Loucy (cell line): ENCODE results near the gene DNAH17.

ENCODE experiments used
- H2AFZ ChIP-seq: fragments of 200-600 bp; sonication (generic); 2 replicates; pipeline ENCODE4 v1.6.0; 2016; ENCODE audit warnings: antibody characterized with exemption, mild to moderate bottlenecking, low read length, moderate library complexity
- H3F3A ChIP-seq: fragments of 200-600 bp; 2 replicates; pipeline ENCODE4 v1.6.0; 2016; ENCODE audit warnings: antibody characterized with exemption, low read depth, mild to moderate bottlenecking
- H3K27me3 ChIP-seq: fragments of 200-600 bp; sonication (generic); 2 replicates; pipeline ENCODE4 v1.6.1; 2014; ENCODE audit warnings: low read length, mild to moderate bottlenecking; ENCODE audit not compliant: insufficient read depth, poor library complexity, severe bottlenecking
- H3K36me3 ChIP-seq: fragments of 200-600 bp; sonication (generic); 2 replicates; pipeline ENCODE4 v1.6.1; 2016; ENCODE audit warnings: low read length; ENCODE audit not compliant: insufficient read depth
- H3K4me1 ChIP-seq: fragments of 200-600 bp; sonication (generic); 2 replicates; pipeline ENCODE4 v1.5.1; 2014; ENCODE audit warnings: low read length, mild to moderate bottlenecking; ENCODE audit not compliant: insufficient read depth, poor library complexity, severe bottlenecking
- H3K4me2 ChIP-seq: fragments of 200-600 bp; sonication (generic); 2 replicates; pipeline ENCODE4 v1.6.0; 2014; ENCODE audit warnings: antibody characterized with exemption, low read length, low read depth, mild to moderate bottlenecking; ENCODE audit not compliant: poor library complexity, severe bottlenecking
- H3K4me3 ChIP-seq: fragments of 200-600 bp; sonication (generic); 2 replicates; pipeline ENCODE4 v1.5.1; 2014; ENCODE audit warnings: low read length, mild to moderate bottlenecking, mixed read lengths; ENCODE audit not compliant: poor library complexity, severe bottlenecking
- H3K79me2 ChIP-seq: fragments of 200-600 bp; sonication (generic); 2 replicates; pipeline ENCODE4 v1.6.1; 2014; ENCODE audit warnings: low read length; ENCODE audit not compliant: insufficient read depth
- H3K9ac ChIP-seq: fragments of 200-600 bp; sonication (generic); 2 replicates; pipeline ENCODE4 v1.6.0; 2014; ENCODE audit warnings: mild to moderate bottlenecking, low read depth, low read length, moderate library complexity; ENCODE audit not compliant: poor library complexity, severe bottlenecking
- H3K9me2 ChIP-seq: fragments of 200-600 bp; sonication (generic); replicated peaks from 2 replicates; pipeline ENCODE4 v1.6.1; 2016; ENCODE audit warnings: low read depth, low read length, mixed read lengths
- H3K9me3 ChIP-seq: fragments of 200-600 bp; sonication (generic); 2 replicates; pipeline ENCODE4 v1.6.1; 2014; ENCODE audit warnings: mild to moderate bottlenecking, antibody characterized with exemption, low read length, low read depth; ENCODE audit not compliant: insufficient read depth
- H4K20me1 ChIP-seq: fragments of 200-600 bp; sonication (generic); 2 replicates; pipeline ENCODE4 v1.6.0; 2014; ENCODE audit warnings: antibody characterized with exemption, low read length, mild to moderate bottlenecking; ENCODE audit not compliant: insufficient read depth, poor library complexity, severe bottlenecking
- CTCF ChIP-seq: fragments of 200-600 bp; sonication (generic); conservative IDR thresholded peaks from 2 replicates; pipeline ENCODE4 v1.5.1; 2014; ENCODE audit warnings: mild to moderate bottlenecking, antibody characterized with exemption, low read length
- EZH2phosphoT487 ChIP-seq: fragments of 200-600 bp; IDR thresholded peaks from 2 replicates; pipeline ENCODE4 v1.6.1; 2018; ENCODE audit warnings: antibody characterized with exemption, mild to moderate bottlenecking, moderate library complexity, borderline replicate concordance

DNAH17 gene

GRCh38 chr17:78415821-78416711, 161.1 kb downstream of the DNAH17 start:
- H4K20me1 ChIP-seq, result peaks cover 15% of the 10 kb centered on the region
- no peak overlapping the region for H3K4me3 ChIP-seq
- H3K9me3 ChIP-seq, result no peaks in the 10 kb centered on the region
- no peak overlapping the region for H2AFZ ChIP-seq
- no peaks in the 10 kb centered on the region for H3K9me2 ChIP-seq
- H3F3A ChIP-seq, result no peaks in the 10 kb centered on the region
- H3K79me2 ChIP-seq, result peaks cover 21% of the 10 kb centered on the region; the same call in 1 of the 2 replicates
- H3K4me2 ChIP-seq, result no peak overlapping the region
- peaks cover 34% of the 10 kb centered on the region for H3K4me1 ChIP-seq
- no peaks in the 10 kb centered on the region for H3K27me3 ChIP-seq
- peaks cover 64% of the 10 kb centered on the region; the same call in 1 of the 2 replicates for H3K36me3 ChIP-seq
- H3K9ac ChIP-seq, result no peak overlapping the region
- TF ChIP-seq EZH2phosphoT487 (no peak), CTCF (no peak)

- no peak overlapping the region for H2AFZ ChIP-seq
- peaks cover 51% of the 10 kb centered on the region; the same call in 1 of the 2 replicates for H3K36me3 ChIP-seq
- peaks cover 15% of the 10 kb centered on the region for H4K20me1 ChIP-seq
- H3K4me2 ChIP-seq, result peak overlapping the region; percentile 54
- no peaks in the 10 kb centered on the region for H3K9me2 ChIP-seq
- peak overlapping the region; percentile 53 for H3K9ac ChIP-seq
- no peaks in the 10 kb centered on the region for H3K9me3 ChIP-seq
- peak overlapping the region; percentile 33 for H3K4me3 ChIP-seq
- TF ChIP-seq CTCF (no peak), EZH2phosphoT487 (no peak)
- peaks cover 23% of the 10 kb centered on the region; the same call in 1 of the 2 replicates for H3K79me2 ChIP-seq
- no peaks in the 10 kb centered on the region for H3K27me3 ChIP-seq
- H3K4me1 ChIP-seq, result peaks cover 34% of the 10 kb centered on the region
- no peaks in the 10 kb centered on the region for H3F3A ChIP-seq
Observed at GRCh38 chr17:78414178-78415162, 162.7 kb downstream of the DNAH17 start.

GRCh38 chr17:78412403-78412802, 164.8 kb downstream of the DNAH17 start:
- Histone ChIP-seq H3K9me3 (no peaks in the 10 kb centered on the region), H3K9me2 (no peaks in the 10 kb centered on the region), H3K4me2 (no peak overlapping the region), H4K20me1 (peaks cover 23% of the 10 kb centered on the region), H3K27me3 (no peaks in the 10 kb centered on the region), H2AFZ (no peak overlapping the region), H3K4me3 (no peak overlapping the region), H3K9ac (no peak overlapping the region), H3K79me2 (peaks cover 44% of the 10 kb centered on the region; the same call in 1 of the 2 replicates), H3K4me1 (peaks cover 38% of the 10 kb centered on the region), H3F3A (no peaks in the 10 kb centered on the region), H3K36me3 (peaks cover 56% of the 10 kb centered on the region; the same call in 1 of the 2 replicates)
- TF ChIP-seq EZH2phosphoT487, result no peak
- peak; percentile 63 for TF ChIP-seq CTCF
